ENCODE results near the gene SNIP1. TPM values are rescaled to one million over a fixed set of nuclear protein-coding genes. Genes with fewer than 3 reads are reported as not detected.
"Not testable (repeated sequence)": the region's sequence is repeated elsewhere in the genome, so short reads cannot be mapped to it uniquely, and the experiment has no call there.

SNIP1 gene
- total RNA-seq, 1 donor from 2014 or later = 20.1 TPM

DNA sequence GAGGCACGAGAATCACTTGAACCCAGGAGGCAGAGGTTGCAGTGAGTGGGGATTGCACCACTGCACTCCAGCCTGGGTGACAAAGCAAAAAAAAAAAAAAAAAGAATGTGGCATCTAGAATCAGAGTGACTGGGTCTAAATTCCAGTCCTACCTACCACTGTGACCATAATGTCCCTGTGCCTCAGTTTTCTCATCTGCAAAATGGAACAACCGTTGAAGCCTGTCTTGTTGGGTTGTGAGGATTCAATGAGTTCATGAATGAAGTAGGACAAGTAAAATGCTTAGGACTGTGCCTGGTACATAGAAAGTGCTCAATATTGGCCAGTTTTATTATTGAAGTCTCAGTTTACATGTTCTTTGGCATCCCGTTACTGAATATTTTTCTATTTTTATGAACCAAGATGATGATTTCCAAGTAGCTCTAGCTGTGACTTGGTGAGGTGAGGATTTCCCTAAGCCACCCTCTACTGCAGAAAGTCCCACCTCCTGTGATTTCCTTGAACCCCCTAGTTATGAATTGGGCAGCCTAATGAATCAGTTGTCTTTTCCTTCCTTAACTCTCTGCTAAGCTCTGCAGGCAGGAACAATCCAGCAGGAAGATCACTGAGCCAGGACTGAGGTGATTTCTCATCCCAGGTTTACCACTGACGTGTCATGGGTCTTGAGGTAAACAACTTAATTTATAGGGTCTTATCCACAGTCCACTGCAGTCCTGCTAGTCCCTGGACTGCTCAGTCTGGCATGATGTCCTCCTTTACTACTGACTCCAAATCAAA is 20.6 kb downstream of the SNIP1 start:
- H3K9me3 Mint-ChIP-seq (ENCODE audit: unreplicated experiment) = no peaks in the 10 kb centered on the region
- H3K4me3 Mint-ChIP-seq (ENCODE audit: unreplicated experiment) = no peak overlapping the region
- H3K36me3 Mint-ChIP-seq (ENCODE audit: unreplicated experiment) = no peaks in the 10 kb centered on the region
- no peak for DNase-seq
- TF ChIP-seq, protein P1, sequence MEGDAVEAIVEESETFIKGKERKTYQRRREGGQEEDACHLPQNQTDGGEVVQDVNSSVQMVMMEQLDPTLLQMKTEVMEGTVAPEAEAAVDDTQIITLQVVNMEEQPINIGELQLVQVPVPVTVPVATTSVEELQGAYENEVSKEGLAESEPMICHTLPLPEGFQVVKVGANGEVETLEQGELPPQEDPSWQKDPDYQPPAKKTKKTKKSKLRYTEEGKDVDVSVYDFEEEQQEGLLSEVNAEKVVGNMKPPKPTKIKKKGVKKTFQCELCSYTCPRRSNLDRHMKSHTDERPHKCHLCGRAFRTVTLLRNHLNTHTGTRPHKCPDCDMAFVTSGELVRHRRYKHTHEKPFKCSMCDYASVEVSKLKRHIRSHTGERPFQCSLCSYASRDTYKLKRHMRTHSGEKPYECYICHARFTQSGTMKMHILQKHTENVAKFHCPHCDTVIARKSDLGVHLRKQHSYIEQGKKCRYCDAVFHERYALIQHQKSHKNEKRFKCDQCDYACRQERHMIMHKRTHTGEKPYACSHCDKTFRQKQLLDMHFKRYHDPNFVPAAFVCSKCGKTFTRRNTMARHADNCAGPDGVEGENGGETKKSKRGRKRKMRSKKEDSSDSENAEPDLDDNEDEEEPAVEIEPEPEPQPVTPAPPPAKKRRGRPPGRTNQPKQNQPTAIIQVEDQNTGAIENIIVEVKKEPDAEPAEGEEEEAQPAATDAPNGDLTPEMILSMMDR (IDR thresholded peaks at IDR 0.05; ENCODE audit: partially characterized antibody, unreplicated experiment) = no peak
- H3K27me3 Mint-ChIP-seq (ENCODE audit: unreplicated experiment) = no peaks in the 10 kb centered on the region
- H3K4me1 Mint-ChIP-seq (ENCODE audit: low read depth, unreplicated experiment) = no peaks in the 10 kb centered on the region
- H3K27ac Mint-ChIP-seq (ENCODE audit: unreplicated experiment) = no peak overlapping the region

DNA sequence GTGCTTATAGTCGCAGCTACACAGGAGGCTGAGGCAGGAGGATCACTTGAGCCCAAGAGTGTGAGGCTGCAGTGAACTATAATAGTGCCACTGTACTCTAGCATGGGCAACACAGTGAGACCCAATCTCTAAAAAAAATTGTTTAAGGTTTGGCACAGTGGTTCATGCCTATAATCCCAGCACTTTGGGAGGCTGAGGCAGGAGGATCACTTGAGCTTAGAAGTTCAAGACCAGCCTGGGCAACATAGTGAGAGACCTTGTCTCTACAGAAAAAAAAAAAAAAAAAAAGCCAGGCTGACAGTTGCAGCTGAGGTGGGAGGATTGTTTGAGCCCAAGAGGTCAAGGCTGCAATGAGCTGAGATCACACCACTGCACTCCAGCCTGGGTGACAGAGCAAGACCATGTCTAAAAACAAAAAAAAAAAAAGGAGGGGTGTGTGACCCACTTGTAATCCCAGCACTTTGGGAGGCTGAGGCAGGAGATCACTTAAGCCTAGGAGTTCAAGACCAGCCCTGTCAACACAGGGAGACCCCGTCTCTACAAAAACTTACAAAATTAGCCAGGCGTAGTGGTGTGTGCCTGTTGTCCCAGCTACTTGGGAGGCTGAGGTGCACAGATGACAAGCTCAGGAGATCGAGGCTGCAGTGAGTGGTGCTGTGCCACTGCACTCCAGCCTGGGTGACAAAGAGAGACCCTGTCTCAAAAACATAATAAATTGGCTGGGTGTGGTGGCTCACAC is 21.5 kb downstream of the SNIP1 start:
- not testable (repeated sequence) for H3K27ac Mint-ChIP-seq (ENCODE audit: unreplicated experiment); H3K27me3 Mint-ChIP-seq (ENCODE audit: unreplicated experiment); DNase-seq; H3K9me3 Mint-ChIP-seq (ENCODE audit: unreplicated experiment); H3K36me3 Mint-ChIP-seq (ENCODE audit: unreplicated experiment); H3K4me1 Mint-ChIP-seq (ENCODE audit: low read depth, unreplicated experiment); H3K4me3 Mint-ChIP-seq (ENCODE audit: unreplicated experiment)

DNA sequence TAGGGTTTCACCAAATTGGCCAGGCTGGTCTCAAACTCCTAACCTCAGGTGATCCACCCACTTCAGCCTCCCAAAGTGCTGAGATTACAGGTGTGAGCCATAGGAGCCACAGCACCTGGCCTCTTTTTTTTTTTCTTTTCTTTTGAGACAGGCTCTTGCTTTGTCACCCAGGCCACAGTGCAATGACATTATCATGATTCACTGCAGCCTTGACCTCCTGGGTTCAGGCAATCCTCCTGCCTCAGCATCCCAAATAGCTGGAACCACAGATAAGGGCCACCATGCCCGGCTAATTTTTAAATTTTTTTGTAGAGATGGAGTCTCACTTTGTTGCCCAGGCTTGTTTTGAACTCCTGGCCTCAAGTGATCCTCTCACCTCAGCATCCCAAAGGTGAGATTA is 24.2 kb downstream of the SNIP1 start:
- not testable (repeated sequence) for DNase-seq; H3K27me3 Mint-ChIP-seq (ENCODE audit: unreplicated experiment); H3K4me1 Mint-ChIP-seq (ENCODE audit: low read depth, unreplicated experiment); H3K9me3 Mint-ChIP-seq (ENCODE audit: unreplicated experiment); H3K27ac Mint-ChIP-seq (ENCODE audit: unreplicated experiment); H3K36me3 Mint-ChIP-seq (ENCODE audit: unreplicated experiment); H3K4me3 Mint-ChIP-seq (ENCODE audit: unreplicated experiment)

DNA sequence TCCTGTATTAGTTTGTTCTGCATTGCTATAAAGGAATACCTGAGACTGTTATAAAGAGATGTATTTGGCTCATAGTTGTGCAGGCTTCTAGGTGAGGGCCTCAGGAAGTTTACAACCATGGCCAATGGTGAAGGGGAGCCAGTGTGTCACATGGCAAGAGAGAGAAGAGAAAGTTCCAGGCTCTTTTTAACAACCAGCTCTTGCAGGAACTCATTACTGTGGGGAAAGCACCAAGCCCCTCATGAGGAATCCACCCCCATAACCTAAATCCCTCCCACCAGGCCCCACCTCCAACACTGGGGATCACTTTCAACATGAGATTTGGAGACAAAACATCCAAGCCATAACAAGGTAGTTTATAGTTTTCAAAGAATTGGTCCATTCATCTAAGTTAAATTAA is 34.5 kb downstream of the SNIP1 start:
- TF ChIP-seq, protein P1 (IDR thresholded peaks at IDR 0.05; ENCODE audit: partially characterized antibody, unreplicated experiment) = no peak
- H3K27ac Mint-ChIP-seq (ENCODE audit: unreplicated experiment) = no peak overlapping the region
- no peaks in the 10 kb centered on the region for H3K36me3 Mint-ChIP-seq (ENCODE audit: unreplicated experiment)
- no peak overlapping the region for H3K4me3 Mint-ChIP-seq (ENCODE audit: unreplicated experiment)
- no peaks in the 10 kb centered on the region for H3K9me3 Mint-ChIP-seq (ENCODE audit: unreplicated experiment)
- peaks cover 9% of the 10 kb centered on the region for H3K4me1 Mint-ChIP-seq (ENCODE audit: low read depth, unreplicated experiment)
- peaks cover 2% of the 10 kb centered on the region for H3K27me3 Mint-ChIP-seq (ENCODE audit: unreplicated experiment)
- no peak for DNase-seq

DNA sequence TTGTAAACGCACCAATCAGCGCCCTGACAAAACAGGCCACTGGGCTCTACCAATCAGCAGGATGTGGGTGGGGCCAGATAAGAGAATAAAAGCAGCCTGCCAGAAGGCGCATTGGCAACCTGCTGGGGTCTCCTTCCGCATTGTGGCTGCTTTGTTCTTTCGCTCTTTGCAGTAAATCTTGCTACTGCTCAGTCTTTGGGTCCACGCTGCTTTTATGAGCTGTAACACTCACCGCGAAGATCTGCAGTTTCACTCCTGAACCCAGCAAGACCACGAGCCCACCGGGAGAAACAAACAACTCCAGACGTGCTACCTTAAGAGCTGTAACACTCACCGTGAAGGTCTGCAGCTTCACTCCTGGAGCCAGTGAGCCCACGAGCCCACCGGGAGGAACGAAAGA is 35.2 kb downstream of the SNIP1 start:
- not testable (repeated sequence) for H3K4me3 Mint-ChIP-seq (ENCODE audit: unreplicated experiment); H3K36me3 Mint-ChIP-seq (ENCODE audit: unreplicated experiment); H3K4me1 Mint-ChIP-seq (ENCODE audit: low read depth, unreplicated experiment); H3K27ac Mint-ChIP-seq (ENCODE audit: unreplicated experiment); H3K27me3 Mint-ChIP-seq (ENCODE audit: unreplicated experiment); DNase-seq; H3K9me3 Mint-ChIP-seq (ENCODE audit: unreplicated experiment)

DNA sequence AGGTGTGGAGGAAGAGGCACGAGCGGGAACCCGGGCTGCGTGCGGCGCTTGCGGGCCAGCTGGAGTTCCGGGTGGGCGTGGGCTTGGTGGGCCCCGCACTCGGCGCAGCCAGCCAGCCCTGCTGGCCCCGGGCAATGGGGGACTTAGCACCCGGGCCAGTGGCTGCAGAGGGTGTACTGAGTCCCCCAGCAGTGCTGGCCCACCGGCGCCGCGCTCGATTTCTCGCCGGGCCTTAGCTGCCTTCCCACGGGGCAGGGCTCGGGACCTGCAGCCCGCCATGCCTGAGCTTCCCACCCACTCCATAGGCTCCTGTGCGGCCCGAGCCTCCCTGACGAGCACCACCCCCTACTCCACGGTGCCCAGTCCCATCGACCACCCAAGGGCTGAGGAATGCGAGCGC is 35.9 kb downstream of the SNIP1 start:
- not testable (repeated sequence) for DNase-seq; H3K4me3 Mint-ChIP-seq (ENCODE audit: unreplicated experiment); H3K9me3 Mint-ChIP-seq (ENCODE audit: unreplicated experiment); H3K27me3 Mint-ChIP-seq (ENCODE audit: unreplicated experiment); H3K36me3 Mint-ChIP-seq (ENCODE audit: unreplicated experiment); H3K27ac Mint-ChIP-seq (ENCODE audit: unreplicated experiment)
- peaks cover 12% of the 10 kb centered on the region for H3K4me1 Mint-ChIP-seq (ENCODE audit: low read depth, unreplicated experiment)

DNA sequence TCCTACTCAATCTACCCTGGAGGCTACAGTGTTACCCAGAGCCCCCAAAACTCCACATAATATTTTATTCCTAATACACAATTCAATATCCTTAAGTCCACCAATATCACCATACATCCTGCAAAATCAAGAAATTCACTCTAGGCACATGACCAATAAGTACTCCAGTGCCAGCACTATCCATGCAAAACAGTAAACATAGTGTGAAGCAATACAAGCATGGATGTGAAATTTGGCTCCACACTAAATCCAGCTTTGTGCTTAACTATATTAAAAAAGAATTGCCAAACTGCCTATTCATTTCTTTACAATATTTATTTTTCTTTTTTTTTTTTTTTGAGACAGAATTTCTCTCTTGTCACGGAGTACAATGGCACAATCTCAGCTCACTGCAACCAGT is 36.5 kb downstream of the SNIP1 start:
- Mint-ChIP-seq H3K27ac (ENCODE audit: unreplicated experiment) (no peak overlapping the region), H3K4me3 (ENCODE audit: unreplicated experiment) (no peak overlapping the region), H3K36me3 (ENCODE audit: unreplicated experiment) (no peaks in the 10 kb centered on the region), H3K4me1 (ENCODE audit: low read depth, unreplicated experiment) (peaks cover 12% of the 10 kb centered on the region), H3K27me3 (ENCODE audit: unreplicated experiment) (peaks cover 2% of the 10 kb centered on the region), H3K9me3 (ENCODE audit: unreplicated experiment) (peaks cover 2% of the 10 kb centered on the region)
- no peak for DNase-seq
- TF ChIP-seq, protein P1 (IDR thresholded peaks at IDR 0.05; ENCODE audit: partially characterized antibody, unreplicated experiment) = no peak

Data from glutamatergic neuron (in vitro differentiated cells).